ENCODE data around the gene CALN1. TPM values are rescaled to one million over a fixed set of nuclear protein-coding genes. Genes with fewer than 3 reads are reported as not detected.

The CALN1 gene
- polyA plus RNA-seq, 1 experiment, result not detected

DNA sequence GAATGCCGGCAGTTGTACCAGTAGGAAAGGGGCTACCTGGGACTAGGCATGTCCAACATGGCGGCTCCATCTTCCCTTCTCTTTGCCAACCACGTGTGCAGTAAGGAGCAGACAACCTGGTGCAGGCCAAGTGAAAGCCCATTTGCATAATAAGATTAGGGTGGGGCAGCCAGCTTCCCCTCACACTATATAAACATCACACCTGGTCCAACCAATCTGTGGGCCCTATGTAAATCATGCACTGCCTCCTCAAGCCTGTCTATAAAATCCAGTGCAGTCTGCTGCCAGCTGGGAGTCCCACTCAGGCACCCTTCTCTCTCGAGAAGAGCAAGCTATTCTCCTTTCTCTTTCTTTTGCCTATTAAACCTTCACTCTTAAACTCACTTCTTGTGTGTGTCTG is 429.3 kb downstream of the CALN1 start:
- CTCF ChIA-PET, result no interaction called here
- TF ChIP-seq, protein P1, sequence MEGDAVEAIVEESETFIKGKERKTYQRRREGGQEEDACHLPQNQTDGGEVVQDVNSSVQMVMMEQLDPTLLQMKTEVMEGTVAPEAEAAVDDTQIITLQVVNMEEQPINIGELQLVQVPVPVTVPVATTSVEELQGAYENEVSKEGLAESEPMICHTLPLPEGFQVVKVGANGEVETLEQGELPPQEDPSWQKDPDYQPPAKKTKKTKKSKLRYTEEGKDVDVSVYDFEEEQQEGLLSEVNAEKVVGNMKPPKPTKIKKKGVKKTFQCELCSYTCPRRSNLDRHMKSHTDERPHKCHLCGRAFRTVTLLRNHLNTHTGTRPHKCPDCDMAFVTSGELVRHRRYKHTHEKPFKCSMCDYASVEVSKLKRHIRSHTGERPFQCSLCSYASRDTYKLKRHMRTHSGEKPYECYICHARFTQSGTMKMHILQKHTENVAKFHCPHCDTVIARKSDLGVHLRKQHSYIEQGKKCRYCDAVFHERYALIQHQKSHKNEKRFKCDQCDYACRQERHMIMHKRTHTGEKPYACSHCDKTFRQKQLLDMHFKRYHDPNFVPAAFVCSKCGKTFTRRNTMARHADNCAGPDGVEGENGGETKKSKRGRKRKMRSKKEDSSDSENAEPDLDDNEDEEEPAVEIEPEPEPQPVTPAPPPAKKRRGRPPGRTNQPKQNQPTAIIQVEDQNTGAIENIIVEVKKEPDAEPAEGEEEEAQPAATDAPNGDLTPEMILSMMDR (IDR thresholded peaks at IDR 0.05; ENCODE audit: low read depth, low read length), result no peak
- POLR2A ChIA-PET, result no interaction called here
- Histone ChIP-seq H3K27me3 (ENCODE audit: control insufficient read depth, insufficient read depth, low read length) (no peaks in the 10 kb centered on the region), H3K4me3 (ENCODE audit: low read depth, low read length) (no peak overlapping the region), H3K9me3 (ENCODE audit: control insufficient read depth, insufficient read depth, low read length) (peaks cover 48% of the 10 kb centered on the region), H3K27ac (ENCODE audit: low read depth, low read length) (no peak overlapping the region)
- DNase-seq (ENCODE audit: low read depth, low spot score), result no peak

- TF ChIP-seq, protein P1 (IDR thresholded peaks at IDR 0.05; ENCODE audit: low read depth, low read length), result no peak
- Histone ChIP-seq H3K27me3 (ENCODE audit: control insufficient read depth, insufficient read depth, low read length) (no peaks in the 10 kb centered on the region), H3K9me3 (ENCODE audit: control insufficient read depth, insufficient read depth, low read length) (peaks cover 30% of the 10 kb centered on the region), H3K27ac (ENCODE audit: low read depth, low read length) (no peak overlapping the region), H3K4me3 (ENCODE audit: low read depth, low read length) (no peak overlapping the region)
- ChIA-PET POLR2A (no interaction called here), CTCF (no interaction called here)
- no peak for DNase-seq (ENCODE audit: low read depth, low spot score)
Observed at GRCh38 chr7:71976645-71977044, 435.5 kb downstream of the CALN1 start.

DNA sequence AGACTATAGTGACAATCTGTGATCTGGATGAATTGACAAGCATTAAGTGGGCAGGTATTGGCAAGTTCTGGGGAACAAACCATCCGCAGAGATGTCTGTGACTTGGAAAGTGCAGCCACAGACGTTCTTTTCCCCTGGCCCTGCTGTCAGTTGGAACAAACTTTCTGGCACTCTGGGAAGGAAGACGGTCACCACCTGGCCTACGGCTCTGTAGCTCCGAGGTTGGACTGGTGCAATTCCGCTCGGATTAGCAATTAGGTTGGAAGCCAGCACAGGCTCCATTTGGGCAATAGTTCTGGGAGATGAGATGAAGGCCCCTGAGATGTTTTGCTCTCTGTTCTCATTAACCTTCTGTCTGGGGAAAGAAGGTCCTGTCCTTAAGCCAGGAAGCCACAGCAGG is 437.5 kb downstream of the CALN1 start:
- ChIA-PET CTCF (no interaction called here), POLR2A (no interaction called here)
- DNase-seq (ENCODE audit: low read depth, low spot score), result no peak
- Histone ChIP-seq H3K4me3 (ENCODE audit: low read depth, low read length) (no peak overlapping the region), H3K27ac (ENCODE audit: low read depth, low read length) (no peak overlapping the region), H3K9me3 (ENCODE audit: control insufficient read depth, insufficient read depth, low read length) (peaks cover 22% of the 10 kb centered on the region), H3K27me3 (ENCODE audit: control insufficient read depth, insufficient read depth, low read length) (no peaks in the 10 kb centered on the region)
- TF ChIP-seq, protein P1 (IDR thresholded peaks at IDR 0.05; ENCODE audit: low read depth, low read length), result no peak

- Histone ChIP-seq H3K27ac (ENCODE audit: low read depth, low read length) (no peak overlapping the region), H3K9me3 (ENCODE audit: control insufficient read depth, insufficient read depth, low read length) (peaks cover 26% of the 10 kb centered on the region), H3K4me3 (ENCODE audit: low read depth, low read length) (no peak overlapping the region), H3K27me3 (ENCODE audit: control insufficient read depth, insufficient read depth, low read length) (no peaks in the 10 kb centered on the region)
- ChIA-PET CTCF (no interaction called here), POLR2A (no interaction called here)
- TF ChIP-seq, protein P1 (IDR thresholded peaks at IDR 0.05; ENCODE audit: low read depth, low read length), result no peak
- no peak for DNase-seq (ENCODE audit: low read depth, low spot score)
Observed at GRCh38 chr7:71972534-71972933, 439.6 kb downstream of the CALN1 start.

DNA sequence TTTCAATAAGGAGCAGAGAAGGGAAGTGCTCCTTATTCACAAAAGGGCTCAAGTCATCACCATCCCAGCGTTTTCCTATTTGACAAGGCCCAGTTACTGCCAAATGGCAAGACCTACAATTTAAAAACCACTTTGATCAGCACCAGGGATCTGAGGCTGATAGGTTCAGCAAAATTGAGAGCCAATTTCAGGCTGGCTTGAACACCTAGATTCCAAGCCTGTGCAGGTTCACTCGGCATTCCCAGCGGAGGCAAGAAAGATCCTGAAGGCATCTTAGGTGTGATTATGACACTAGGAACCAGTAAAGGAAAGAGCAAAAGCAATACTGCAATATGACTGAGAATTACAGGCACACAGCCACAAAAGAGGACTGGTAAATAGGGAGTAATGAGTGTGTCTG is 441.4 kb downstream of the CALN1 start:
- peaks cover 22% of the 10 kb centered on the region for H3K9me3 ChIP-seq (ENCODE audit: control insufficient read depth, insufficient read depth, low read length)
- H3K27ac ChIP-seq (ENCODE audit: low read depth, low read length), result no peak overlapping the region
- H3K27me3 ChIP-seq (ENCODE audit: control insufficient read depth, insufficient read depth, low read length), result no peaks in the 10 kb centered on the region
- DNase-seq (ENCODE audit: low read depth, low spot score), result no peak
- ChIA-PET CTCF (no interaction called here), POLR2A (no interaction called here)
- H3K4me3 ChIP-seq (ENCODE audit: low read depth, low read length), result no peak overlapping the region
- TF ChIP-seq, protein P1 (IDR thresholded peaks at IDR 0.05; ENCODE audit: low read depth, low read length), result no peak

Data from AG04450 (cell line).